Regular cardiac myocyte (primary cell): ENCODE measurements around the gene SPTLC1. TPM values are rescaled to one million over a fixed set of nuclear protein-coding genes. Genes with fewer than 3 reads are reported as not detected.

Experiments
- total RNA-seq: library from RNA; depleted of rRNA; stranded (reverse); fragments of >200 nt; gene quantifications from 2 replicates; pipeline ENCODE4 v1.2.3, GENCODE V29; 2014

SPTLC1 gene
- total RNA-seq, result 112 and 143 TPM in 2 replicates

GRCh38 chr9:92115071-92115858, at the start of gene SPTLC1:
SPTLC1 (minus strand) TSS chr9:92115413; CDS start chr9:92115370, 43 bp downstream.

Other genes starting within 250 kb of the SPTLC1 start
- gene ROR2, start 165.2 kb downstream of the SPTLC1 start, total RNA-seq, result 0.38 and 3.9 TPM in 2 replicates
- gene IARS1, start 178.3 kb upstream of the SPTLC1 start, total RNA-seq, result 274 and 314 TPM in 2 replicates
- gene NOL8, start 209.9 kb upstream of the SPTLC1 start, total RNA-seq, result 23.8 and 25.1 TPM in 2 replicates
- 2.0 and 7.5 TPM in 2 replicates for gene CENPP, start 210.5 kb upstream of the SPTLC1 start, total RNA-seq